ENCODE results near the gene MAST4. TPM values are rescaled to one million over a fixed set of nuclear protein-coding genes. Genes with fewer than 3 reads are reported as not detected.

Gene MAST4
- polyA plus RNA-seq, 2 of the 4 experiments (the other 2 are of a cell fraction): 1.2 to 5.8 TPM

DNA sequence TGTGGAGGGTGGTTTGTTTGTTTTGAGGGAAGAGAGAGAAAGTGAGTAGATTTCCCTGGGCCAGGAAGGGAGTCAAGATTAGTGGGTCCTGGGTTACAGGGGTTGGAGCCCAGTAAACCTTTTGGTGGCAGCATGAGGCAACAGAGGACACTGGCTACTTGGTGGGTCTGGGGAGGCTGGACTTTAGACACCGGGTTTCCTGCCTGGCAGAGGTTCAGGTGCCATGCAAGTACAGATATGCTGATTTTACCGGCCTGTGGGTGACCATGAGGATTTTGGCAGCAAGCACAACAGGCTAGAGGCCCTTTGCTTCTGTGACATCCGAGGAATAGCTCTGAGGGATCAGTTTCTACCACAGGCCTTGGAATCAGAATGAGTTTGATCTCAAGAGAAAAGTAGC, 18.9 kb downstream of the MAST4 start:
- POLR2A ChIA-PET: no interaction called here

GRCh38 chr5:66615894-66616293, 19.7 kb downstream of the MAST4 start:
- FAIRE-seq (no peak), DNase-seq (ENCODE audit: low read depth in 1 of 2, low spot score in 1 of 2) (no peak), ATAC-seq (no peak)
- Histone ChIP-seq H3K9me3 (no peaks in the 10 kb centered on the region), H3K4me2 (no peak overlapping the region), H3K4me1 (no peaks in the 10 kb centered on the region), H3K4me3 (no peak overlapping the region), H3K27ac (no peak overlapping the region)
- CTCF ChIA-PET: no interaction called here
- 35% methylated on average over 4 of the region's 4 CpGs for WGBS (ENCODE audit: missing lambda C conversion rate)
- POLR2A ChIA-PET: no interaction called here
- TF ChIP-seq, protein P1, sequence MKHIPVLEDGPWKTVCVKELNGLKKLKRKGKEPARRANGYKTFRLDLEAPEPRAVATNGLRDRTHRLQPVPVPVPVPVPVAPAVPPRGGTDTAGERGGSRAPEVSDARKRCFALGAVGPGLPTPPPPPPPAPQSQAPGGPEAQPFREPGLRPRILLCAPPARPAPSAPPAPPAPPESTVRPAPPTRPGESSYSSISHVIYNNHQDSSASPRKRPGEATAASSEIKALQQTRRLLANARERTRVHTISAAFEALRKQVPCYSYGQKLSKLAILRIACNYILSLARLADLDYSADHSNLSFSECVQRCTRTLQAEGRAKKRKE (CRISPR knock-in tag; IDR thresholded peaks at IDR 0.05; ENCODE audit: low read depth): no peak
- TF ChIP-seq E2F6 (IDR thresholded peaks at IDR 0.05; ENCODE audit: borderline replicate concordance, low read depth) (no peak), RCOR1 (IDR thresholded peaks at IDR 0.05; ENCODE audit: low read depth, low read length) (no peak), EP300 (IDR thresholded peaks at IDR 0.05) (no peak), ZC3H11A (IDR thresholded peaks at IDR 0.05) (no peak), CBX8 (IDR thresholded peaks at IDR 0.05) (no peak), POLR2A (IDR thresholded peaks at IDR 0.05; ENCODE audit: low read length) (no peak), FOSL2 (IDR thresholded peaks at IDR 0.05) (no peak), FOSL2 (CRISPR knock-in tag; IDR thresholded peaks at IDR 0.05) (no peak)
- TF ChIP-seq, protein P2, sequence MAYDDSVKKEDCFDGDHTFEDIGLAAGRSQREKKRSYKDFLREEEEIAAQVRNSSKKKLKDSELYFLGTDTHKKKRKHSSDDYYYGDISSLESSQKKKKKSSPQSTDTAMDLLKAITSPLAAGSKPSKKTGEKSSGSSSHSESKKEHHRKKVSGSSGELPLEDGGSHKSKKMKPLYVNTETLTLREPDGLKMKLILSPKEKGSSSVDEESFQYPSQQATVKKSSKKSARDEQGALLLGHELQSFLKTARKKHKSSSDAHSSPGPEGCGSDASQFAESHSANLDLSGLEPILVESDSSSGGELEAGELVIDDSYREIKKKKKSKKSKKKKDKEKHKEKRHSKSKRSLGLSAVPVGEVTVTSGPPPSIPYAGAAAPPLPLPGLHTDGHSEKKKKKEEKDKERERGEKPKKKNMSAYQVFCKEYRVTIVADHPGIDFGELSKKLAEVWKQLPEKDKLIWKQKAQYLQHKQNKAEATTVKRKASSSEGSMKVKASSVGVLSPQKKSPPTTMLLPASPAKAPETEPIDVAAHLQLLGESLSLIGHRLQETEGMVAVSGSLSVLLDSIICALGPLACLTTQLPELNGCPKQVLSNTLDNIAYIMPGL (CRISPR knock-in tag; IDR thresholded peaks at IDR 0.05; ENCODE audit: borderline replicate concordance): no peak

More for the DNA sequence above, 18.9 kb downstream of the MAST4 start:
- CTCF ChIA-PET: no interaction called here
- H3K4me2 ChIP-seq: no peak overlapping the region
- no peak overlapping the region for H3K27ac ChIP-seq
- no peak overlapping the region for H3K4me3 ChIP-seq
- TF ChIP-seq CHD4 (IDR thresholded peaks at IDR 0.05; ENCODE audit: borderline replicate concordance) (no peak), ZC3H11A (IDR thresholded peaks at IDR 0.05) (no peak), PHF8 (IDR thresholded peaks at IDR 0.05; ENCODE audit: borderline replicate concordance, low read depth) (no peak), ZFP36 (IDR thresholded peaks at IDR 0.05; ENCODE audit: borderline replicate concordance, partially characterized antibody) (no peak), HDAC2 (IDR thresholded peaks at IDR 0.05) (no peak), MAX (IDR thresholded peaks at IDR 0.05) (no peak), RNF2 (IDR thresholded peaks at IDR 0.05; ENCODE audit: borderline replicate concordance, low read depth) (no peak), E2F6 (IDR thresholded peaks at IDR 0.05; ENCODE audit: borderline replicate concordance, low read depth) (no peak), BCL3 (IDR thresholded peaks at IDR 0.05) (no peak), NPAS2 (CRISPR knock-in tag; IDR thresholded peaks at IDR 0.05; ENCODE audit: borderline replicate concordance) (no peak), CBX2 (IDR thresholded peaks at IDR 0.05; ENCODE audit: borderline replicate concordance, low read depth) (no peak), RCOR1 (IDR thresholded peaks at IDR 0.05; ENCODE audit: low read depth, low read length) (no peak), HEYL (CRISPR knock-in tag; IDR thresholded peaks at IDR 0.05) (no peak), KDM5A (IDR thresholded peaks at IDR 0.05) (no peak), RAD21 (conservative IDR thresholded peaks at IDR 0.05 in 1 of 2, IDR thresholded peaks at IDR 0.05 in 1 of 2) (no peak), RARB (CRISPR knock-in tag; IDR thresholded peaks at IDR 0.05) (no peak)
- TF ChIP-seq, protein P1 (CRISPR knock-in tag; IDR thresholded peaks at IDR 0.05; ENCODE audit: low read depth): no peak
- 0% methylated on average over 3 of the region's 3 CpGs for WGBS (ENCODE audit: missing lambda C conversion rate)
- no peak for ATAC-seq
- no peaks in the 10 kb centered on the region for H3K9me3 ChIP-seq
- FAIRE-seq: no peak
- no peaks in the 10 kb centered on the region for H3K4me1 ChIP-seq
- no peak for DNase-seq (ENCODE audit: low read depth in 1 of 2, low spot score in 1 of 2)

Data from A549 (cell line).